Measurements from ENCODE around the gene ENOX2. TPM values are rescaled to one million over a fixed set of nuclear protein-coding genes. Genes with fewer than 3 reads are reported as not detected.

The ENOX2 gene
- total RNA-seq, 1 donor from 2014 or later: 14.0 TPM

GRCh38 chrX:130676861-130677260, 226.1 kb downstream of the ENOX2 start:
- Mint-ChIP-seq H3K9me3 (ENCODE audit: unreplicated experiment) (no peaks in the 10 kb centered on the region), H3K27me3 (ENCODE audit: unreplicated experiment) (no peaks in the 10 kb centered on the region), H3K4me3 (ENCODE audit: unreplicated experiment) (no peak overlapping the region), H3K36me3 (ENCODE audit: low read depth, unreplicated experiment) (no peaks in the 10 kb centered on the region), H3K27ac (ENCODE audit: unreplicated experiment) (no peak overlapping the region), H3K4me1 (ENCODE audit: unreplicated experiment) (peaks cover 3% of the 10 kb centered on the region)
- no peak for DNase-seq (ENCODE audit: low spot score)
- TF ChIP-seq, protein P1, sequence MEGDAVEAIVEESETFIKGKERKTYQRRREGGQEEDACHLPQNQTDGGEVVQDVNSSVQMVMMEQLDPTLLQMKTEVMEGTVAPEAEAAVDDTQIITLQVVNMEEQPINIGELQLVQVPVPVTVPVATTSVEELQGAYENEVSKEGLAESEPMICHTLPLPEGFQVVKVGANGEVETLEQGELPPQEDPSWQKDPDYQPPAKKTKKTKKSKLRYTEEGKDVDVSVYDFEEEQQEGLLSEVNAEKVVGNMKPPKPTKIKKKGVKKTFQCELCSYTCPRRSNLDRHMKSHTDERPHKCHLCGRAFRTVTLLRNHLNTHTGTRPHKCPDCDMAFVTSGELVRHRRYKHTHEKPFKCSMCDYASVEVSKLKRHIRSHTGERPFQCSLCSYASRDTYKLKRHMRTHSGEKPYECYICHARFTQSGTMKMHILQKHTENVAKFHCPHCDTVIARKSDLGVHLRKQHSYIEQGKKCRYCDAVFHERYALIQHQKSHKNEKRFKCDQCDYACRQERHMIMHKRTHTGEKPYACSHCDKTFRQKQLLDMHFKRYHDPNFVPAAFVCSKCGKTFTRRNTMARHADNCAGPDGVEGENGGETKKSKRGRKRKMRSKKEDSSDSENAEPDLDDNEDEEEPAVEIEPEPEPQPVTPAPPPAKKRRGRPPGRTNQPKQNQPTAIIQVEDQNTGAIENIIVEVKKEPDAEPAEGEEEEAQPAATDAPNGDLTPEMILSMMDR (IDR thresholded peaks at IDR 0.05; ENCODE audit: unreplicated experiment): no peak

GRCh38 chrX:130672214-130672613, 230.8 kb downstream of the ENOX2 start:
- no peaks in the 10 kb centered on the region for H3K36me3 Mint-ChIP-seq (ENCODE audit: low read depth, unreplicated experiment)
- peaks cover 3% of the 10 kb centered on the region for H3K4me1 Mint-ChIP-seq (ENCODE audit: unreplicated experiment)
- TF ChIP-seq, protein P1 (IDR thresholded peaks at IDR 0.05; ENCODE audit: unreplicated experiment): no peak
- no peak for DNase-seq (ENCODE audit: low spot score)
- no peak overlapping the region for H3K27ac Mint-ChIP-seq (ENCODE audit: unreplicated experiment)
- no peaks in the 10 kb centered on the region for H3K9me3 Mint-ChIP-seq (ENCODE audit: unreplicated experiment)
- no peaks in the 10 kb centered on the region for H3K27me3 Mint-ChIP-seq (ENCODE audit: unreplicated experiment)
- H3K4me3 Mint-ChIP-seq (ENCODE audit: unreplicated experiment): no peak overlapping the region

- Mint-ChIP-seq H3K27ac (ENCODE audit: unreplicated experiment) (no peak overlapping the region), H3K27me3 (ENCODE audit: unreplicated experiment) (no peaks in the 10 kb centered on the region), H3K4me1 (ENCODE audit: unreplicated experiment) (no peaks in the 10 kb centered on the region), H3K4me3 (ENCODE audit: unreplicated experiment) (no peak overlapping the region), H3K36me3 (ENCODE audit: low read depth, unreplicated experiment) (no peaks in the 10 kb centered on the region), H3K9me3 (ENCODE audit: unreplicated experiment) (no peaks in the 10 kb centered on the region)
- TF ChIP-seq, protein P1 (IDR thresholded peaks at IDR 0.05; ENCODE audit: unreplicated experiment): no peak
- no peak for DNase-seq (ENCODE audit: low spot score)
Measured at GRCh38 chrX:130669233-130669632, 233.8 kb downstream of the ENOX2 start.

DNA sequence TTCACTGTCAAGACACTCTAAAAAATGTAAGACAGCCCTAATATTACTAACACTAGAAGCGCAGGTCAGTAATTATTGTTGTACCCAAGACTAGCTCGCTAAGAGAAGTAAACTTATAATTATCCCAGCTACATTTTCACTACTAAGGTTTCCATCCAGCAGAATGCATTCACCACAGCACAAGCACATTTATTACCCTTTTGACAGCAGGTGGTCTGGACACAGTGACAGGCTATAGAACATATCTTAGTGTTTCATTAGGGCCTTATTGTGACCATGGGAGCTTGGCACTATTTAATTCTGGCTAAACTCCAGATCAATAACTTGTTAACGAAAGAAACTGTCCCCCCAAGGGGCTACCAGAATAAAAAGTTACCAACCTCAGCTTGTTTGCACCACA, 237.7 kb downstream of the ENOX2 start:
- H3K4me3 Mint-ChIP-seq (ENCODE audit: unreplicated experiment): no peak overlapping the region
- no peaks in the 10 kb centered on the region for H3K4me1 Mint-ChIP-seq (ENCODE audit: unreplicated experiment)
- H3K27me3 Mint-ChIP-seq (ENCODE audit: unreplicated experiment): no peaks in the 10 kb centered on the region
- TF ChIP-seq, protein P1 (IDR thresholded peaks at IDR 0.05; ENCODE audit: unreplicated experiment): no peak
- no peaks in the 10 kb centered on the region for H3K36me3 Mint-ChIP-seq (ENCODE audit: low read depth, unreplicated experiment)
- H3K9me3 Mint-ChIP-seq (ENCODE audit: unreplicated experiment): no peaks in the 10 kb centered on the region
- no peak overlapping the region for H3K27ac Mint-ChIP-seq (ENCODE audit: unreplicated experiment)
- no peak for DNase-seq (ENCODE audit: low spot score)

GRCh38 chrX:130658310-130658709, 244.7 kb downstream of the ENOX2 start:
- H3K27ac Mint-ChIP-seq (ENCODE audit: unreplicated experiment): no peak overlapping the region
- no peak overlapping the region for H3K4me3 Mint-ChIP-seq (ENCODE audit: unreplicated experiment)
- H3K36me3 Mint-ChIP-seq (ENCODE audit: low read depth, unreplicated experiment): no peaks in the 10 kb centered on the region
- no peaks in the 10 kb centered on the region for H3K4me1 Mint-ChIP-seq (ENCODE audit: unreplicated experiment)
- TF ChIP-seq, protein P1 (IDR thresholded peaks at IDR 0.05; ENCODE audit: unreplicated experiment): no peak
- no peaks in the 10 kb centered on the region for H3K27me3 Mint-ChIP-seq (ENCODE audit: unreplicated experiment)
- no peaks in the 10 kb centered on the region for H3K9me3 Mint-ChIP-seq (ENCODE audit: unreplicated experiment)
- DNase-seq (ENCODE audit: low spot score): no peak
